Right renal cortex interstitium (tissue), 3 donors: ENCODE results near the gene KY. TPM values are rescaled to one million over a fixed set of nuclear protein-coding genes. Genes with fewer than 3 reads are reported as not detected.

Source experiments
- DNase-seq, 3 donors: peaks; one replicate each; pipeline ENCODE4 v3.0.0-alpha.2; 2013; ENCODE audit warnings: low read depth in 3 of 3, low spot score in 2 of 3
- polyA plus RNA-seq, 3 donors: library from polyadenylated mRNA; unstranded; fragments of 120-200 nt; gene quantifications; one replicate each; pipeline ENCODE4 v1.2.1, GENCODE V29; 2013; ENCODE audit not compliant: insufficient read length in 3 of 3

Gene KY
- polyA plus RNA-seq, 3 donors: 1.2 to 1.5 (median 1.4) TPM

- no peak for DNase-seq
Observed at GRCh38 chr3:134675726-134676256, 25.0 kb upstream of the KY start.

- DNase-seq: no peak
Observed at GRCh38 chr3:134672571-134672970, 21.7 kb upstream of the KY start.

GRCh38 chr3:134667956-134668355 is 17.1 kb upstream of the KY start:
- no peak for DNase-seq

- DNase-seq: peak in 1 of 3 donors; percentile 24
Observed at GRCh38 chr3:134667406-134667805, 16.6 kb upstream of the KY start.

GRCh38 chr3:134666885-134667284 is 16.1 kb upstream of the KY start:
- no peak for DNase-seq

- no peak for DNase-seq
Observed at GRCh38 chr3:134666466-134666865, 15.6 kb upstream of the KY start.

GRCh38 chr3:134666052-134666451 is 15.2 kb upstream of the KY start:
- DNase-seq: no peak

GRCh38 chr3:134665243-134665642 is 14.4 kb upstream of the KY start:
- no peak for DNase-seq

GRCh38 chr3:134663721-134664456 is 13.1 kb upstream of the KY start:
- no peak for DNase-seq

- no peak for DNase-seq
Observed at GRCh38 chr3:134660046-134660441, 9.2 kb upstream of the KY start.

GRCh38 chr3:134659391-134660045 is 8.7 kb upstream of the KY start:
- DNase-seq: no peak

- DNase-seq: no peak
Observed at GRCh38 chr3:134658555-134658954, 7.7 kb upstream of the KY start.

GRCh38 chr3:134656211-134656800 is 5.5 kb upstream of the KY start:
- DNase-seq: no peak

- no peak for DNase-seq
Observed at GRCh38 chr3:134655706-134656105, 4.9 kb upstream of the KY start.

- no peak for DNase-seq
Observed at GRCh38 chr3:134654031-134654430, 3.2 kb upstream of the KY start.

- no peak for DNase-seq
Observed at GRCh38 chr3:134652886-134653630, 2.2 kb upstream of the KY start.

- no peak for DNase-seq
Observed at GRCh38 chr3:134652409-134652831, 1.6 kb upstream of the KY start.

GRCh38 chr3:134651347-134652041 is 672 bp upstream of the KY start:
- DNase-seq: no peak

- no peak for DNase-seq
Observed at GRCh38 chr3:134649106-134649705, 1.6 kb downstream of the KY start.
